Prostate gland (tissue), 2 donors: Measurements from ENCODE around the gene ITGA2B.

Experiments used
- POLR2A ChIP-seq: fragments of 450-650 bp; IDR thresholded peaks from one replicate; pipeline ENCODE4 v1.6.1; 2016; ENCODE audit warnings: antibody characterized with exemption, mild to moderate bottlenecking
- POLR2AphosphoS5 ChIP-seq: sonication (generic); formaldehyde crosslinking; IDR thresholded peaks from one replicate; pipeline ENCODE4 v1.6.1; 2017; ENCODE audit warnings: antibody characterized with exemption
- TF ChIP-seq, protein P1 (sequence below), 4 experiments: fragments of 200-600 bp in 2 of 4; fragments of 450-650 bp in 2 of 4; sonication (generic) in 2 of 4; IDR thresholded peaks; 1 replicate in 3 of 4; 2 replicates in 1 of 4; pipeline ENCODE4 v1.5.1; 2016 to 2019; ENCODE audit warnings: antibody characterized with exemption in 4 of 4, mild to moderate bottlenecking in 2 of 4, moderate library complexity in 2 of 4

DNA sequence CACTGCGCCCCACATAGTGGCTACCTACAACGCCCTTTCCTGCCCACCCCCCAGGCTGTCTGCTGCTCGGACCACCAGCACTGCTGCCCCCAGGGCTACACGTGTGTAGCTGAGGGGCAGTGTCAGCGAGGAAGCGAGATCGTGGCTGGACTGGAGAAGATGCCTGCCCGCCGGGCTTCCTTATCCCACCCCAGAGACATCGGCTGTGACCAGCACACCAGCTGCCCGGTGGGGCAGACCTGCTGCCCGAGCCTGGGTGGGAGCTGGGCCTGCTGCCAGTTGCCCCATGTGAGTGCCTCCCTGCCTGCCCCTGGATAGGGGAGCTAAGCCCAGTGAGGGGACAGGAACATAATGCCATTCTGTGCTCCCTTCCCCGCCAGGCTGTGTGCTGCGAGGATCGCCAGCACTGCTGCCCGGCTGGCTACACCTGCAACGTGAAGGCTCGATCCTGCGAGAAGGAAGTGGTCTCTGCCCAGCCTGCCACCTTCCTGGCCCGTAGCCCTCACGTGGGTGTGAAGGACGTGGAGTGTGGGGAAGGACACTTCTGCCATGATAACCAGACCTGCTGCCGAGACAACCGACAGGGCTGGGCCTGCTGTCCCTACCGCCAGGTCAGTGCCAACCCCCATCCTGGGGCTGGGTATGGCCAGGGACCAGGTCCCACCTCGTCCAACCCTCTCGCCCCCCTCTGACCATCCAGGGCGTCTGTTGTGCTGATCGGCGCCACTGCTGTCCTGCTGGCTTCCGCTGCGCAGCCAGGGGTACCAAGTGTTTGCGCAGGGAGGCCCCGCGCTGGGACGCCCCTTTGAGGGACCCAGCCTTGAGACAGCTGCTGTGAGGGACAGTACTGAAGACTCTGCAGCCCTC is 37.3 kb downstream of the ITGA2B start:
- TF ChIP-seq, protein P1, sequence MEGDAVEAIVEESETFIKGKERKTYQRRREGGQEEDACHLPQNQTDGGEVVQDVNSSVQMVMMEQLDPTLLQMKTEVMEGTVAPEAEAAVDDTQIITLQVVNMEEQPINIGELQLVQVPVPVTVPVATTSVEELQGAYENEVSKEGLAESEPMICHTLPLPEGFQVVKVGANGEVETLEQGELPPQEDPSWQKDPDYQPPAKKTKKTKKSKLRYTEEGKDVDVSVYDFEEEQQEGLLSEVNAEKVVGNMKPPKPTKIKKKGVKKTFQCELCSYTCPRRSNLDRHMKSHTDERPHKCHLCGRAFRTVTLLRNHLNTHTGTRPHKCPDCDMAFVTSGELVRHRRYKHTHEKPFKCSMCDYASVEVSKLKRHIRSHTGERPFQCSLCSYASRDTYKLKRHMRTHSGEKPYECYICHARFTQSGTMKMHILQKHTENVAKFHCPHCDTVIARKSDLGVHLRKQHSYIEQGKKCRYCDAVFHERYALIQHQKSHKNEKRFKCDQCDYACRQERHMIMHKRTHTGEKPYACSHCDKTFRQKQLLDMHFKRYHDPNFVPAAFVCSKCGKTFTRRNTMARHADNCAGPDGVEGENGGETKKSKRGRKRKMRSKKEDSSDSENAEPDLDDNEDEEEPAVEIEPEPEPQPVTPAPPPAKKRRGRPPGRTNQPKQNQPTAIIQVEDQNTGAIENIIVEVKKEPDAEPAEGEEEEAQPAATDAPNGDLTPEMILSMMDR (IDR thresholded peaks at IDR 0.05), result no peak
- TF ChIP-seq POLR2AphosphoS5 (no peak), POLR2A (no peak)
